Neuronal stem cell (in vitro differentiated cells): ENCODE data around the gene RNF4.

Source experiments
- DNase-seq: peaks from one replicate; pipeline ENCODE4 v3.0.0-alpha.2; 2013; ENCODE audit warnings: low spot score
- H2AFZ ChIP-seq: one replicate; pipeline ENCODE4 v1.6.1; 2013; ENCODE audit warnings: mild to moderate bottlenecking, low read length, inconsistent platforms
- H2AK5ac ChIP-seq: 2 replicates; pipeline ENCODE4 v1.6.1; 2013; ENCODE audit warnings: low read depth, mild to moderate bottlenecking, inconsistent platforms, low read length, moderate library complexity, mixed read lengths
- H2BK120ac ChIP-seq: 2 replicates; pipeline ENCODE4 v1.6.1; 2013; ENCODE audit warnings: low read depth, mild to moderate bottlenecking, inconsistent platforms, low read length, moderate library complexity, mixed read lengths
- H2BK12ac ChIP-seq: one replicate; pipeline ENCODE4 v1.6.1; 2013; ENCODE audit warnings: low read length, inconsistent platforms
- H2BK15ac ChIP-seq: 2 replicates; pipeline ENCODE4 v1.6.1; 2013; ENCODE audit warnings: mild to moderate bottlenecking, low read length, inconsistent platforms, mixed read lengths
- H2BK5ac ChIP-seq: one replicate; pipeline ENCODE4 v1.6.1; 2013; ENCODE audit warnings: inconsistent platforms, mild to moderate bottlenecking, low read length, moderate library complexity
- H3K14ac ChIP-seq: one replicate; pipeline ENCODE4 v1.6.1; 2013; ENCODE audit warnings: low read length, inconsistent platforms
- H3K18ac ChIP-seq: 2 replicates; pipeline ENCODE4 v1.6.1; 2013; ENCODE audit warnings: low read length, inconsistent platforms
- H3K23ac ChIP-seq: 2 replicates; pipeline ENCODE4 v1.6.1; 2013; ENCODE audit warnings: low read depth, mild to moderate bottlenecking, mixed read lengths, low read length, inconsistent platforms; ENCODE audit not compliant: poor library complexity
- H3K27ac ChIP-seq: replicated peaks from 3 replicates; pipeline ENCODE4 v1.5.1; 2013; ENCODE audit warnings: low read length, inconsistent platforms
- H3K27me3 ChIP-seq, 3 experiments: 2 replicates each; pipeline ENCODE4 v1.6.1; 2013; ENCODE audit warnings: low read length in 3 of 3, mild to moderate bottlenecking in 2 of 3, inconsistent platforms in 1 of 3, low read depth in 1 of 3, mixed read lengths in 1 of 3, moderate library complexity in 1 of 3; ENCODE audit not compliant: control insufficient read depth in 3 of 3, insufficient read depth in 3 of 3
- H3K36me3 ChIP-seq, 2 donors: replicated peaks in 1 of 2; 2 replicates each; pipeline ENCODE4 v1.6.1; 2013; ENCODE audit warnings: low read length in 2 of 2; ENCODE audit not compliant: control insufficient read depth in 2 of 2, insufficient read depth in 2 of 2
- H3K4ac ChIP-seq: 2 replicates; pipeline ENCODE4 v1.6.1; 2013; ENCODE audit warnings: inconsistent platforms, mild to moderate bottlenecking, low read length, moderate library complexity
- H3K4me1 ChIP-seq, 2 donors: 1 replicate in 1 of 2; 2 replicates in 1 of 2; pipeline ENCODE4 v1.6.1; 2013; ENCODE audit warnings: low read length in 2 of 2, low read depth in 1 of 2; ENCODE audit not compliant: control insufficient read depth in 2 of 2, insufficient read depth in 1 of 2
- H3K4me2 ChIP-seq: one replicate; pipeline ENCODE4 v1.6.1; 2013; ENCODE audit warnings: mild to moderate bottlenecking, low read length, inconsistent platforms; ENCODE audit not compliant: insufficient read depth, poor library complexity, severe bottlenecking
- H3K4me3 ChIP-seq, 2 donors: 2 replicates each; pipeline ENCODE4 v1.5.1; 2013; ENCODE audit warnings: low read length in 2 of 2, mild to moderate bottlenecking in 2 of 2, inconsistent platforms in 1 of 2, moderate library complexity in 1 of 2
- H3K79me1 ChIP-seq: one replicate; pipeline ENCODE4 v1.6.1; 2013; ENCODE audit warnings: low read depth, mild to moderate bottlenecking, inconsistent platforms, low read length, moderate library complexity
- H3K9ac ChIP-seq: one replicate; pipeline ENCODE4 v1.6.1; 2013; ENCODE audit warnings: mild to moderate bottlenecking, low read depth, low read length, inconsistent platforms; ENCODE audit not compliant: poor library complexity
- H3K9me3 ChIP-seq, 2 donors: replicated peaks in 1 of 2; 2 replicates each; pipeline versions ENCODE3 to v1.6.1; 2013; ENCODE audit warnings: low read length in 2 of 2, mild to moderate bottlenecking in 2 of 2, inconsistent platforms in 1 of 2, low read depth in 1 of 2, mixed read lengths in 1 of 2, moderate library complexity in 1 of 2; ENCODE audit not compliant: control insufficient read depth in 2 of 2, insufficient read depth in 1 of 2
- H4K8ac ChIP-seq: one replicate; pipeline ENCODE4 v1.6.1; 2013; ENCODE audit warnings: low read depth, mild to moderate bottlenecking, inconsistent platforms, low read length, moderate library complexity
- H4K91ac ChIP-seq: one replicate; pipeline ENCODE4 v1.6.1; 2013; ENCODE audit warnings: low read length, low read depth, mild to moderate bottlenecking, inconsistent platforms; ENCODE audit not compliant: poor library complexity
- WGBS, 2 donors: extraction: QIAGEN DNeasy Blood & Tissue Kit; methylation state at CpG; one replicate each; pipeline ENCODE4 v1.1.7; 2013; ENCODE audit warnings: missing lambda C conversion rate in 2 of 2, mixed read lengths in 1 of 2; ENCODE audit not compliant: insufficient read length in 2 of 2, insufficient replicate concordance in 1 of 2; ENCODE audit errors: extremely low coverage in 2 of 2; 5-methylcytosine and 5-hydroxymethylcytosine counted together

RNF4 gene

DNA sequence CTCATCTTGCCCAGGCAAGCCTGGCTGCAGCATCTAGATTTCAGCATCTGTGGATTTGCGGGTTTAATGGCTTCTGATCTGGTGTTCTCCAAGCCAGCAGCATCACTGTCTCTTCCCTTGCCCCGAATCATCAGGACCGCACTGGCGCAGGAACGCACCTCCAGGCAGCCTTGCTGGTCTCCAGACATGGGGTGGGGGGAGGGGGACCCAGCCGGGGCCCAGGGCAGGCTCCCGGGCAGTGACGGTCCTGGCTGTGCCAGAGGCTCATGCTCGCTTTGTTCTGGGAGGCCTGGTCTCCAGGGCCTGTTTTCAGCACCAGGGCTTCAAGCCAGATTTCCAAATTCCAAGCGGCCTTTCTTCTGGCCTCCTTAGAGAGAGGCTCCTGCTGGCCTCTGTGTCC is 45.2 kb upstream of the RNF4 start:
- H3K4me3 ChIP-seq, result no peak overlapping the region
- H3K18ac ChIP-seq, result no peak overlapping the region
- H2BK5ac ChIP-seq, result no peak overlapping the region
- H3K36me3 ChIP-seq, result no peaks in the 10 kb centered on the region
- no peak overlapping the region for H3K14ac ChIP-seq
- no peak overlapping the region for H4K91ac ChIP-seq
- H3K27me3 ChIP-seq, result peaks cover 0 to 78% (median 24%) of the 10 kb centered on the region in 3 experiments
- H3K9me3 ChIP-seq, result peaks cover 0 to 2% of the 10 kb centered on the region in 2 donors
- no peak overlapping the region for H2AK5ac ChIP-seq
- no peak overlapping the region for H2BK15ac ChIP-seq
- no peak overlapping the region for H3K23ac ChIP-seq
- DNase-seq, result no peak
- no peak overlapping the region for H2BK120ac ChIP-seq
- H3K4ac ChIP-seq, result no peak overlapping the region
- H4K8ac ChIP-seq, result no peak overlapping the region
- peaks cover 1% of the 10 kb centered on the region for H3K79me1 ChIP-seq
- no CpG with 5 or more reads among the region's 10 CpGs for WGBS, 2 donors
- H3K9ac ChIP-seq, result no peak overlapping the region
- no peak overlapping the region for H2BK12ac ChIP-seq
- peaks cover 6 to 9% of the 10 kb centered on the region in 2 donors for H3K4me1 ChIP-seq
- no peak overlapping the region for H2AFZ ChIP-seq
- no peak overlapping the region for H3K4me2 ChIP-seq
- H3K27ac ChIP-seq, result no peak overlapping the region

- Histone ChIP-seq H3K4me2 (no peak overlapping the region), H3K23ac (no peak overlapping the region), H3K14ac (no peak overlapping the region), H2AK5ac (peak overlapping the region; percentile 72), H3K27me3 (peaks cover 0 to 73% (median 17%) of the 10 kb centered on the region in 3 experiments), H2AFZ (no peak overlapping the region), H3K4me1 (peaks cover 0 to 4% of the 10 kb centered on the region in 2 donors), H3K79me1 (peaks cover 1% of the 10 kb centered on the region), H3K36me3 (no peaks in the 10 kb centered on the region), H3K9me3 (peaks cover 0 to 2% of the 10 kb centered on the region in 2 donors), H2BK120ac (no peak overlapping the region), H3K9ac (peak overlapping the region; percentile 33), H3K27ac (no peak overlapping the region), H4K8ac (no peak overlapping the region), H3K4me3 (no peak overlapping the region), H2BK12ac (no peak overlapping the region), H4K91ac (no peak overlapping the region), H2BK5ac (no peak overlapping the region), H2BK15ac (no peak overlapping the region), H3K18ac (no peak overlapping the region), H3K4ac (no peak overlapping the region)
- no CpG with 5 or more reads among the region's 10 CpGs for WGBS, 2 donors
- DNase-seq, result no peak
Measured at GRCh38 chr4:2424581-2424980, 44.3 kb upstream of the RNF4 start.

DNA sequence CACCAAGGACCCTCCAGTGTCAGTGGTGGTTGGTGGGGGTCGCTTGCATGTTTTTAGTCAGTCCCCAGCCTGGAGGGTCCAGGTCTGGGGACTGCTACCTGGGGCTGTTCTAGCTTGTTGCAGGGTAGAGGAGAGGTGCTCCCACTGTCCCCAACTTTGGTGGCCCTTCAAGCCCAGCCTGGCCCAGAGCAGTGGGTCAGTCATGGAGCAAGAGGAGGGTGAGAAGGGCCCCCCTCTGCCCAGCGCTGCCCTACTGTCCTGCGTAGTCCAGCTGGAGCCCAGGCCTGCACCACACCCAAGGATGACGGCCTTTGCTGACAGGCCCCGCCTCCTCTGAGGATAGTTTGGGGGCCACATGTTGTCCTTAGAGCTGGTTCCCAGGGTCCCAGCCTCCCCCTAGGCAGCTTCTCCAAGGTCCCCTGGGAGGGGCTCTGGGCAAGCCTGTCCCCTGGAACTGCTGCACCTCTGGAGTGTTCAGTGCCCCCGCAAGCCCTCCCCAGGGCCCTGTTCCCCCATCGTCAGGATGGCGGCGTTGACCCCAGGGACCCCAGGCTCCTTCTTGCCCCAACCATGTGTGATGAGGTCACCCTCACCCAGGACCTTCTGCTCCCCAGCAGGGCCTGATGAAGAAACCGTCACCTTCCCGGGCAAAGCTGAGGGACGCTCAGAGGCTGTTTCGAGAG is 43.4 kb upstream of the RNF4 start:
- Histone ChIP-seq H4K91ac (no peak overlapping the region), H3K9ac (no peak overlapping the region), H2BK5ac (peak overlapping the region; percentile 78), H2AK5ac (peak overlapping the region; percentile 68), H3K9me3 (no peaks in the 10 kb centered on the region), H4K8ac (no peak overlapping the region), H3K27me3 (peaks cover 0 to 64% (median 7%) of the 10 kb centered on the region in 3 experiments), H3K36me3 (no peaks in the 10 kb centered on the region), H2BK12ac (no peak overlapping the region), H3K4me2 (no peak overlapping the region), H3K4me3 (no peak overlapping the region), H3K23ac (peak overlapping the region; percentile 27), H2AFZ (no peak overlapping the region), H3K4ac (no peak overlapping the region), H2BK120ac (no peak overlapping the region), H3K18ac (peak overlapping the region; percentile 77), H2BK15ac (peak overlapping the region; percentile 83), H3K27ac (no peak overlapping the region), H3K14ac (no peak overlapping the region), H3K79me1 (peaks cover 1% of the 10 kb centered on the region), H3K4me1 (peaks cover 0 to 4% of the 10 kb centered on the region in 2 donors)
- no peak for DNase-seq
- WGBS, 2 donors, result no CpG with 5 or more reads among the region's 13 CpGs

- no CpG with 5 or more reads among the region's 8 CpGs for WGBS, 2 donors
- Histone ChIP-seq H3K79me1 (peaks cover 1% of the 10 kb centered on the region), H2AK5ac (peak overlapping the region; percentile 68), H3K4ac (no peak overlapping the region), H2BK15ac (peak overlapping the region; percentile 83), H4K8ac (no peak overlapping the region), H3K4me2 (no peak overlapping the region), H3K9me3 (no peaks in the 10 kb centered on the region), H3K23ac (peak overlapping the region; percentile 25), H3K4me3 (no peak overlapping the region), H2BK12ac (no peak overlapping the region), H2BK120ac (no peak overlapping the region), H3K18ac (no peak overlapping the region), H3K14ac (peak overlapping the region; percentile 44), H3K9ac (no peak overlapping the region), H3K27me3 (peaks cover 0 to 59% (median 3%) of the 10 kb centered on the region in 3 experiments), H3K36me3 (no peaks in the 10 kb centered on the region), H3K4me1 (peaks cover 0 to 4% of the 10 kb centered on the region in 2 donors), H2AFZ (no peak overlapping the region), H3K27ac (no peak overlapping the region), H2BK5ac (peak overlapping the region; percentile 78), H4K91ac (no peak overlapping the region)
- DNase-seq, result no peak
Measured at GRCh38 chr4:2426069-2426397, 42.9 kb upstream of the RNF4 start.
